A673 (cell line): ENCODE data around the gene ATRNL1.

Experiments used
- EZH2 ChIP-seq: fragments of 200-600 bp; sonication (generic); IDR thresholded peaks from 2 replicates; pipeline ENCODE4 v1.6.1; 2017; ENCODE audit warnings: borderline replicate concordance, low read depth, mild to moderate bottlenecking, mixed read lengths, antibody characterized with exemption, low read length; ENCODE audit not compliant: poor library complexity, severe bottlenecking
- TF ChIP-seq, protein P1 (sequence below): fragments of 300-800, 200-600 bp; sonication (generic); conservative IDR thresholded peaks from 2 replicates; pipeline ENCODE4 v1.5.1; 2017; ENCODE audit warnings: low read depth, mild to moderate bottlenecking, antibody characterized with exemption, low read length, moderate library complexity, mixed read lengths

DNA sequence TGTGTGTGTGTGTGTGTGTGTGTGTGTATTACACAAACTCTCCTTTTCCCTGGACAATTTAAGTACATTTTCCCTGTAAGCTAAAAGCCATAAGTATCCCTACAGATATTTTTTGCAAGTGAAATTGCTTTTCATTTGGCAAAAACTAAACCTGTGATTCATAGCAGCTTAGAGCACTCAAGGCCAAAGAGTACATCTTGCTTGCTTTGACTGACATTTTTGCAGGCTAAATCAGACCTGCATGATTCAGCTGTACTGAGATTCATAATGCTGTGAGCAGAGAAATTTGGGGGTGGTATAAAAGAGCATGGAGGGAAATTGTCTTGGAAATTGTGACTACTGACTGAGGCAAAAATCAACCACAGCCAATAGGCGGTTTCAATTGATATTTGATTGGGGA lies 679.4 kb downstream of the ATRNL1 start:
- TF ChIP-seq, protein P1, sequence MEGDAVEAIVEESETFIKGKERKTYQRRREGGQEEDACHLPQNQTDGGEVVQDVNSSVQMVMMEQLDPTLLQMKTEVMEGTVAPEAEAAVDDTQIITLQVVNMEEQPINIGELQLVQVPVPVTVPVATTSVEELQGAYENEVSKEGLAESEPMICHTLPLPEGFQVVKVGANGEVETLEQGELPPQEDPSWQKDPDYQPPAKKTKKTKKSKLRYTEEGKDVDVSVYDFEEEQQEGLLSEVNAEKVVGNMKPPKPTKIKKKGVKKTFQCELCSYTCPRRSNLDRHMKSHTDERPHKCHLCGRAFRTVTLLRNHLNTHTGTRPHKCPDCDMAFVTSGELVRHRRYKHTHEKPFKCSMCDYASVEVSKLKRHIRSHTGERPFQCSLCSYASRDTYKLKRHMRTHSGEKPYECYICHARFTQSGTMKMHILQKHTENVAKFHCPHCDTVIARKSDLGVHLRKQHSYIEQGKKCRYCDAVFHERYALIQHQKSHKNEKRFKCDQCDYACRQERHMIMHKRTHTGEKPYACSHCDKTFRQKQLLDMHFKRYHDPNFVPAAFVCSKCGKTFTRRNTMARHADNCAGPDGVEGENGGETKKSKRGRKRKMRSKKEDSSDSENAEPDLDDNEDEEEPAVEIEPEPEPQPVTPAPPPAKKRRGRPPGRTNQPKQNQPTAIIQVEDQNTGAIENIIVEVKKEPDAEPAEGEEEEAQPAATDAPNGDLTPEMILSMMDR = no peak
- no peak for TF ChIP-seq EZH2
